Epithelial cell of esophagus (primary cell): ENCODE data around the gene JAM2.

Experiments
- DNase-seq: peaks from one replicate; pipeline ENCODE4 v3.0.0; 2010; ENCODE audit warnings: low read depth
- H3K4me3 ChIP-seq: 2 replicates; pipeline ENCODE4 v1.5.1; 2011; ENCODE audit warnings: mild to moderate bottlenecking, low read length, control low read depth
- TF ChIP-seq, protein P1 (sequence below): IDR thresholded peaks from 2 replicates; pipeline ENCODE4 v1.5.1; 2011; ENCODE audit warnings: low read depth, mild to moderate bottlenecking, low read length, control low read depth, inconsistent platforms; ENCODE audit not compliant: insufficient read depth; ENCODE audit errors: missing control alignments

Gene JAM2

DNA sequence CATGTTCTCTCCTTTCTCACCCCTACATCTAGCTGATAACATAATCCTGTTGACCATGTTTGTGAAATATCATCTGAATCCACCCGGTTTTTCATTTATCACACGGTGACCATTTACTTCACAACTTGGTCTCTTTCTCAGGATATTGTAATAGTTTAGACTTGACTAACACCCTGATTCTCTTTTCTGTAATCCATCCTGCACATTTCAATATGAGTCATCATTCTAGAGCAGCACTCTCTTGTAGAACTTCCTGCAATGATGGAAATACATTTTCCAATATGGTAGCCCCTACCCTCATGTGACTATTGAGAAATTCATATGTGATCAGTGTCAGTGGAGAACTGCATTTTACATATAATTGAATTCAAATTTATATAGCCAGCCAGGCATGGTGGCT is 2.3 kb upstream of the JAM2 start:
- DNase-seq, result peak; percentile 41
- TF ChIP-seq, protein P1, sequence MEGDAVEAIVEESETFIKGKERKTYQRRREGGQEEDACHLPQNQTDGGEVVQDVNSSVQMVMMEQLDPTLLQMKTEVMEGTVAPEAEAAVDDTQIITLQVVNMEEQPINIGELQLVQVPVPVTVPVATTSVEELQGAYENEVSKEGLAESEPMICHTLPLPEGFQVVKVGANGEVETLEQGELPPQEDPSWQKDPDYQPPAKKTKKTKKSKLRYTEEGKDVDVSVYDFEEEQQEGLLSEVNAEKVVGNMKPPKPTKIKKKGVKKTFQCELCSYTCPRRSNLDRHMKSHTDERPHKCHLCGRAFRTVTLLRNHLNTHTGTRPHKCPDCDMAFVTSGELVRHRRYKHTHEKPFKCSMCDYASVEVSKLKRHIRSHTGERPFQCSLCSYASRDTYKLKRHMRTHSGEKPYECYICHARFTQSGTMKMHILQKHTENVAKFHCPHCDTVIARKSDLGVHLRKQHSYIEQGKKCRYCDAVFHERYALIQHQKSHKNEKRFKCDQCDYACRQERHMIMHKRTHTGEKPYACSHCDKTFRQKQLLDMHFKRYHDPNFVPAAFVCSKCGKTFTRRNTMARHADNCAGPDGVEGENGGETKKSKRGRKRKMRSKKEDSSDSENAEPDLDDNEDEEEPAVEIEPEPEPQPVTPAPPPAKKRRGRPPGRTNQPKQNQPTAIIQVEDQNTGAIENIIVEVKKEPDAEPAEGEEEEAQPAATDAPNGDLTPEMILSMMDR, result no peak
- no peak overlapping the region for H3K4me3 ChIP-seq

DNA sequence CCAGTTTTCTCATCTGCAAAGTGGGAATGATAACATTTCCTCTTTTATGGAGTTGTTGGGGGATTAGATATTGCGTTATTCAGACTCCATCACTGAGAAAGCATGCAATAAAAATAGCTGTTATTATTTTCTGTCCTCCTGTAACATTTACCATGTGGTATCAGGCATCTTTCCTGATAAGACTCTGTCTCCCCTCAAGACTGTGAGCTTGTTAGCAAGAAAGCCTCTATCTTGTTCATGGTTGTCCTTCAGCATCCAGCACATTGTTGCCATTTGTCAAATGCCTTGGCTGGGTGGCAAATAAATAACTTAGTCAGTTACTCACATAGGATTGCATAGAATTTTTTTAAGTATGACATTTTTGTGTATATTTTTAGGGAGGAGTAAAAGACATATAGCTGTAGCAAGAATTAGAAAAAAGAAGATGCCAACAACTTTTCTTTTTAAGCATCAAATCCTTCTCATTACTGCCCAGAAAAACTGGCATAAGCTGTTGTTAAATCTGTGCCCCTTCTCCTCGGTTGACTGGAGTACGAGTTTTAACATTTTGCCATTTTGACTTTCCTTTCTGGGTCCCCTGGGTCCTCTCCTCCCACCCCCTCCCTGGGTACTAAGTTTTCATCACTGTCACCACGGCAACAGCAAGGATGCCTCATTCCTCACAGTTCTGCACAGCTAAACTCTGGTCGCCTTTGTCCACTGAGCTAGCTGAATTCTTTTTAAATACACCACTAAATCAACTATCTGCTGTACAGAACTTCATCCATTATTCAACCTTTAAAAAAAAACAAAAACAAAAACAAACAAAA is 1.0 kb upstream of the JAM2 start:
- H3K4me3 ChIP-seq, result no peak overlapping the region

DNA sequence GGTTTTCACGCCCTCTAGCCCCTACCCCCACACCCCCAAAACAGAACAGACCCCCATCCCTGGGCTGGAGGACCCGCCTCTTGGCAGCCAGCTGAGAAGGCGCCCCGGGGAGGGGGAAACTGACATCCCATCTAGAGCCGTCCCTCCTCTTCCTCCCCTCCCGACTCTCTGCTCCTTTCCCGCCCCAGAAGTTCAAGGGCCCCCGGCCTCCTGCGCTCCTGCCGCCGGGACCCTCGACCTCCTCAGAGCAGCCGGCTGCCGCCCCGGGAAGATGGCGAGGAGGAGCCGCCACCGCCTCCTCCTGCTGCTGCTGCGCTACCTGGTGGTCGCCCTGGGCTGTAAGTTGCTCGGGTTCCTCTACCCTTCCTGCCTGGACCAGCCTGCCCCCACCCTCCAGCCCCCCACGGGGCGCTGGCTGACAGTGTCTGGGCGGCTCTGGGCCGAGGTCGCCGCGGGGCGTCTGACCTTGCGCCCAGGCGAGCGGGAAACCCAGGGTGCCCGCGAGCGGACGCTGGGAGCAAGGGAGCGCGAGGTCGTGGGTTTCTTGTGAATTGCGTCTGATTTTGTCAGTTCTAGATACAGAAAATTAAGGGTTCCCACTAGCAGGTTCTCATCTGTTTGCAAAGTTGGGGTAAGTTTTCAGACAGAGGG is 618 bp downstream of the JAM2 start:
- H3K4me3 ChIP-seq, result peak overlapping the region; percentile 27
- no peak for DNase-seq
- TF ChIP-seq, protein P1, result no peak

More for the DNA sequence above, 1.0 kb upstream of the JAM2 start:
- no peak for DNase-seq
- TF ChIP-seq, protein P1, result no peak

DNA sequence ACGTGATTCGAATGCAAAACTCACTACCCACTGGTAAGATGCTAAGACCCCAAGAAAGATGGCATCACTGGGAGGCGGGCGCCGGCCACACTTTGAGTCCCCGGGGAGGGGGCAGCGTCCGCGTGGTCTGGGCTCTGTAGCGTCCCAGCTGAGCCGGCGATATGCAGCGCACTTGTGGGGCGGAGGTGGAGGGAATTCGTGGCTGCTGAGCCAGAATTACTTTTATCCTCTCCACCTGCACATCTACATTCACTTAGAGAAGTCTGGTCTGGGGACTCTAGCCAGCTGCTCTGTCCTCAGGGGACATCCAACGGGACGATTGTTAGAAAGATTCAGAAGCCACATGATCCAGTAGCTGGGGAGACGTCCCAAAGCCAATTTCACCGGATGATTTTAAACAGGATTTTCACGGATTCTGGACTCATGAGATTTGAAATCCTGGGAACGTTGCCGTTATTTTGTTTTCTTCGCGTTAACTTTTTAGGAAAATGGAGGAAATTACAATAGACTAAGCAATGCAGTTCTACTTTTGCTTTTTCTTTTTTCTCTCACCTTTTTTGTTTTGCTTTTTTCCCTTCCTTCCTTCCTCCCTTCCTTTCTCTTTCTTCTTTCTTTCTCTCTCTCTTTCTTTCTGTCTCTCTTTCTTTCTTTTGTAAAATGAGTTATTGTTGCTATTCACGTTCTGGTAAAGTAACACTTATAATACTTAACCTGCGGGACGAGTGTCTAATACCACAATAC is 1.3 kb downstream of the JAM2 start:
- TF ChIP-seq, protein P1, result no peak
- DNase-seq, result no peak
- H3K4me3 ChIP-seq, result no peak overlapping the region

DNA sequence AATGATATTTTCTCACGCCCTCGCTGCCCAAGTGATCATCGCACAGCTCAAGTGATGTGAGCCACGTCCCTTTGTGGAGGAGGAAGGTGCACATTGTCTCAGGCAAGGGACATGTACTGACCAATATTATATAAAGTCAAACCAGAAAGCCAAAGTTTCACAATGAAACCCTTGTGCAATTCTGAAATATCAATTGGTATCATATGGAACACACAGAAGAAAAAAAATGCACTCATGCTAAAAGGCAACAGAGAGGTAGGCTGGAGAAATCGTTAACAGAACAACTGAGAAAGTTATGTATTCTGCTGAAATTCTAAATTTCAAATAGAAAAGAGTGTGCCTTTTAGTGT is 1.9 kb downstream of the JAM2 start:
- TF ChIP-seq, protein P1, result no peak
- H3K4me3 ChIP-seq, result no peak overlapping the region
- no peak for DNase-seq

DNA sequence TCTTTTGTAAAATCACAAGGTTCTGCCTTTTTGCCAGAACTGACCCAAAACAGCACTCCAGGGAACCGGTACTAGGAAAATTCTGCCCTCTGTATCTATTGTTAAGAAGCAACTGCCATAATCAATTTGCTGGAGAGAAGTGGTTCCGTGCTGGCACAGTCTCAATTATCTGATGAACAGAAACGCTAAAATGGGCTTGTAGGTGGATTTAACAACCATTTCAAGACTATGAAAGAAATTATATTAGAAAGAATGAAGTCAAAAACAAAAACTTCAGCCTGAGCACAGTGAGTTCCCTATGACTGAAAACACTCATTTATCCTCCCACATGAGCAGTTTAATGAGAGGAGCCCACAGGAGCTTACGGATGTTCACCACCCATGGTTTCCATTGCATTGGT is 4.4 kb downstream of the JAM2 start:
- no peak overlapping the region for H3K4me3 ChIP-seq
- TF ChIP-seq, protein P1, result no peak
- DNase-seq, result no peak
